ENCODE measurements around the gene TYROBP.

DNA sequence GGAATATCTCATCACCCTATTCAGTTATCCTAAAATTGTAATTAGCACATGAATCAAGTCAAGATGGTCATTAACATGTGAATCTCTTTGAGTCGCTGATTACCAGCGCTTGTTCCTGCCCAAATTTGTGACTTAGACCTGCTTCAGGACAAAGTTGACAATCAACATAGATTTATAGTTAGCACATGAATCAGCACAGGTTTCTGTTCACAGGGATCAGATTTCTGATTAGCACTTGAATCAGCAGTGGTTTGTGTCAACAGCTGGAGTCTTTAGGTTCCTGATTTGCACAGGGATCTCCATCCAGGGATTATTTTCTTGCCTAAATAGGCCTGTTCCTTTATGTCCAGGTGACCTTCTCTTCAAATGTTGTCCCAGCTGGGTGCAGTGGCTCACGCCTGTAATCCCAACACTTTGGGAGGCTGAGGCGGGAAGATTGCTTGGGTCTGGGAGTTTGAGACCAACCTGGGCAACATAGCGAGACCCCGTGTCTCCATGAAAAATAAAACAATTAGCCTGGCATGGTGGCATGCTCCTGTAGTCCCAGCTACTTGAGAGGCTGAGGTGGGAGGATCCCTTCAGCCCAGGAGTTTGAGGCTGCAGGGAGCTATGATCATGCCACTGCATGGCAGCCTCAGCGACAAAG, 24.3 kb upstream of the TYROBP start:
- TF ChIP-seq, protein P1, sequence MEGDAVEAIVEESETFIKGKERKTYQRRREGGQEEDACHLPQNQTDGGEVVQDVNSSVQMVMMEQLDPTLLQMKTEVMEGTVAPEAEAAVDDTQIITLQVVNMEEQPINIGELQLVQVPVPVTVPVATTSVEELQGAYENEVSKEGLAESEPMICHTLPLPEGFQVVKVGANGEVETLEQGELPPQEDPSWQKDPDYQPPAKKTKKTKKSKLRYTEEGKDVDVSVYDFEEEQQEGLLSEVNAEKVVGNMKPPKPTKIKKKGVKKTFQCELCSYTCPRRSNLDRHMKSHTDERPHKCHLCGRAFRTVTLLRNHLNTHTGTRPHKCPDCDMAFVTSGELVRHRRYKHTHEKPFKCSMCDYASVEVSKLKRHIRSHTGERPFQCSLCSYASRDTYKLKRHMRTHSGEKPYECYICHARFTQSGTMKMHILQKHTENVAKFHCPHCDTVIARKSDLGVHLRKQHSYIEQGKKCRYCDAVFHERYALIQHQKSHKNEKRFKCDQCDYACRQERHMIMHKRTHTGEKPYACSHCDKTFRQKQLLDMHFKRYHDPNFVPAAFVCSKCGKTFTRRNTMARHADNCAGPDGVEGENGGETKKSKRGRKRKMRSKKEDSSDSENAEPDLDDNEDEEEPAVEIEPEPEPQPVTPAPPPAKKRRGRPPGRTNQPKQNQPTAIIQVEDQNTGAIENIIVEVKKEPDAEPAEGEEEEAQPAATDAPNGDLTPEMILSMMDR (IDR thresholded peaks at IDR 0.05) = no peak
- TF ChIP-seq POLR2A (IDR thresholded peaks at IDR 0.05) = no peak
- TF ChIP-seq POLR2AphosphoS5 (IDR thresholded peaks at IDR 0.05) = no peak
